ENCODE measurements around the gene EFCC1.

The EFCC1 gene

DNA sequence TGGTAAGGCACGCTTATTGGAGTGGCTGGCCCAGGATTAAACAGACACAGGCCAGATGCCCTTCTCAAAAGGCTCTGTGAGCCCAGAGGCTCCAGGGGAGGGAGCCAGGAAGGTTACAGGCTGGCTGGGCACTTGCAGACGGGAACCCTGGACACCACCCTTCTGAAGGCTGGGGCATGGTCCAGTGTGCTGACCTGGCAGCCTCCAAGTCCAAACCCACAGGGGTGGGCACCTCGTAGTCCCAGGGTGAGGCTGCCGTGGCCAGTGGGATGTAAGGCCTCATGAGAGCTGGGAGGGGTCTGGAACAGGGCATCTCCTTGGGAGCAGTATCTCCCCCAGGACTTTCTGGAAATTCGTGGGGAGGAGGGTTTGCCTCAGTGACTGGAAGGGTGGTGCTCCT lies 19.6 kb downstream of the EFCC1 start:
- DNase-seq (ENCODE audit: extremely low read depth, low read depth): no peak
- TF ChIP-seq, protein P1, sequence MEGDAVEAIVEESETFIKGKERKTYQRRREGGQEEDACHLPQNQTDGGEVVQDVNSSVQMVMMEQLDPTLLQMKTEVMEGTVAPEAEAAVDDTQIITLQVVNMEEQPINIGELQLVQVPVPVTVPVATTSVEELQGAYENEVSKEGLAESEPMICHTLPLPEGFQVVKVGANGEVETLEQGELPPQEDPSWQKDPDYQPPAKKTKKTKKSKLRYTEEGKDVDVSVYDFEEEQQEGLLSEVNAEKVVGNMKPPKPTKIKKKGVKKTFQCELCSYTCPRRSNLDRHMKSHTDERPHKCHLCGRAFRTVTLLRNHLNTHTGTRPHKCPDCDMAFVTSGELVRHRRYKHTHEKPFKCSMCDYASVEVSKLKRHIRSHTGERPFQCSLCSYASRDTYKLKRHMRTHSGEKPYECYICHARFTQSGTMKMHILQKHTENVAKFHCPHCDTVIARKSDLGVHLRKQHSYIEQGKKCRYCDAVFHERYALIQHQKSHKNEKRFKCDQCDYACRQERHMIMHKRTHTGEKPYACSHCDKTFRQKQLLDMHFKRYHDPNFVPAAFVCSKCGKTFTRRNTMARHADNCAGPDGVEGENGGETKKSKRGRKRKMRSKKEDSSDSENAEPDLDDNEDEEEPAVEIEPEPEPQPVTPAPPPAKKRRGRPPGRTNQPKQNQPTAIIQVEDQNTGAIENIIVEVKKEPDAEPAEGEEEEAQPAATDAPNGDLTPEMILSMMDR (IDR thresholded peaks at IDR 0.05; ENCODE audit: low read depth, low read length): no peak

DNA sequence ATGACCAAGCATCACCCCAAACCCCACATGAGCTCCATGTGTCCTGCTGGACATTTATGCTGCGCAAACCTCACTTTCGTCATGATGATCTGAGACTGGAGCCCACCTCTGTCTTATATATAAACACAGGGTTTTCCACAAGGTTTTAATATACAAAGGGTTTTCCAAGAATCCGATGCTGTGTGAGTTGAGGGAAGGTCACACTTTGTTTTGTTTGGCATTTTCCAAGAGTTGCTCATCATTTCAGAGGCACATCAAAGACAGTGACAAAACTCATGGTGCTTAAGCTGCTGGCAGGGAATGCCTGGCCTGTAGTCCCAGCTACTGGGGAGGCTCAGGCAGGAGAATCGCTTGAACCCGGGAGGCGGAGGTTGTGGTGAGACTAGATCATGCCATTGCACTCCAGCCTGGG lies 20.0 kb downstream of the EFCC1 start:
- TF ChIP-seq, protein P1 (IDR thresholded peaks at IDR 0.05; ENCODE audit: low read depth, low read length): no peak
- no peak for DNase-seq (ENCODE audit: extremely low read depth, low read depth)

DNA sequence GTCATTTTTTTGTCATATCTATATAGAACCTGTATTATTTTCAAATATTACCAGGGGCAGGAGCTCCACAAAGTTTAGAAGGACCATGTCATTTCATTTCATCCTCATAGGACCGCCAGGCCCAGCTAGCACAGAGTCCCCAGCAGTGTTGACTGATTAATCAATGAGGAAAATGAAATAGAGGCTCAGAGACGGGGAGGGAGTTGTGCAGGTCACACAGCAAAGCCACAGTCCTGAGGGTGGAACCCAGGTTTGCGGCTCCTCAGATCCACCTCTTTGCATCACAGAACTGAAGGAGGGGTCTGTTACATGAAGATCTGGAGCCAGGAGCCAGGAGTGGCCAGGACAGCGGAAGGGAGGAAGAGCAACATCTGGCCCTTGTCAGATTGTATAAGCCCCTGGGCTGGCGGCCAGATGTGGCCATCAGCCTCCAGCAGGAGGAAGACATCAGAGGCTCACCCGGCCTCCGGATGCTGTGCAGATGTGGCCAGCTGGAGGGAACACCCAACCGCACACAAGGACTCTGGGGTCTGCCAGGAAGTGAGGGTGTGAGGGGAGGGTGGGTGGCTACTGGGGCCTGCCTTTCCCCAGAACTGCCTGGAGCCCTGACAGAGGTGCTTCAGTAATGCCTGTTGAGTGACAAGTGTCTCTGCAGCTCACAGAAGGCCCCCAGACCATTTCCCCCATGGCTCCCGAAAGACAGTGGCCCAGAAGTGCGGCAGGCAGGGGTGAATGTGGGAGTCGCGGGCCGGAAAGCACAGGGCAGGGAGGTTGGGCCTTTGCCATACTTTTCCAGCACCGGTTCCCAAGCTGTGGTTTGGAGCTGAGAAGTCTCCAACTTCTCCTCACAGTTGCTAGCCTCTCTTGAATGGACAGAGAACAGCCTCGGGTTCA lies 21.3 kb downstream of the EFCC1 start:
- DNase-seq (ENCODE audit: extremely low read depth, low read depth): no peak
- TF ChIP-seq, protein P1 (IDR thresholded peaks at IDR 0.05; ENCODE audit: low read depth, low read length): no peak

DNA sequence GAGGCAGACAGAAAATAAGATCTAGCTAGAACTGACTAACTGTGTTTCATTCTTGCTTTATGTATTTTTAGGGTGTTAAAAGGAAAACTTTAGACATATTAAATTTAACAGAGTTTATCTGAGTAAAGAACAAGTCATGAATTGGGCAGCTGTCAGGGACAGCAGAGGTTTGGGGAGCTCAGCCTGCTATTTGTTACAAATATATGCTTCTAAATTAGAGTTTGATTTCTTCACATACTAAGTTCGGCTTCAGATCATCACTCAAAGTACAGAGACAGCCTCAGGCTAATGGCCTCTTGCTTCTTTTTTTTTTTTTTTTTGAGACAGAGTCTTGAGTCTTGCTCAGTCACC lies 21.9 kb downstream of the EFCC1 start:
- TF ChIP-seq, protein P1 (IDR thresholded peaks at IDR 0.05; ENCODE audit: low read depth, low read length): no peak

DNA sequence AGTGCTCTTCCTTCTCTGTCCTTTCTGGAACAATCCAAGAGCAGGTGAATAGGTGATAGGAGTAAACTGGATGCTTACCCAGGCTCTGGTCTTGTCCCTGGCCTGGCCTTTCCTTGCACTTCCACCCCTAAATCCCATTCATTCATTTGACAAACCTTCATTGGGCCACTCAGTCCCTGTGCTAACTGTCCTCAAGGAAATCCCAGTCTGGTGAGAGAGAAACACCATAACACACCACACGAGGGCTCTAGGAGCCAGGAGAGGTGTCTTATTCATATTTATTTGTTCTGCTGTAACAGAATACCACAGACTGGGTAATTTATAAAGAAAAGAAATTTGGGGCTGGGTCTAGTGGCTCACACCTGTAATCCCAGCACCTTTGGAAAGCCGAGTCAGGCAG lies 22.8 kb downstream of the EFCC1 start:
- TF ChIP-seq, protein P1 (IDR thresholded peaks at IDR 0.05; ENCODE audit: low read depth, low read length): no peak
- DNase-seq (ENCODE audit: extremely low read depth, low read depth): no peak

More for the DNA sequence above, 21.9 kb downstream of the EFCC1 start:
- DNase-seq (ENCODE audit: extremely low read depth, low read depth): no peak

DNA sequence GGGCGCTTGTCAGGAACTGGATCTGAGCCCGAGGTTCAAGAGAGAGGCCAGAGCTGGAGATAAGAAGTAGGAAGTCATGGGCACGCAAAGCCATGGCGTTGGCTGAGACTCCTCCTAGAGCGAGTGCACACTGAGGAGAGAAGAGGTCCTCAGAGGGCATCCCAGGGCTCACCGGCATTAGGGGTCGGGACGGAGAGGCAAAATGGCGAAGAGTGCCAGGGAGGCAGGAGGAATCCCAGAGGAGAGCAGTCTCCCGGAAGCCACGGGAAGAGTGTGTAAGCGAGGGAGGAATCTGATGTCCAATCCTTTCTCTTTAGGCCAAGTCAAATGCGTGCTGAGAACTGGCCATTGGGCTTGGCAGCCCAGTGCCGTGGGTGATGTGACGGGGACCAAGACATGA lies 24.0 kb downstream of the EFCC1 start:
- DNase-seq (ENCODE audit: extremely low read depth, low read depth): no peak

More for the DNA sequence above, 24.0 kb downstream of the EFCC1 start:
- TF ChIP-seq, protein P1 (IDR thresholded peaks at IDR 0.05; ENCODE audit: low read depth, low read length): no peak
